MM.1S (cell line): ENCODE measurements around the gene ELF2.

ENCODE experiments used
- DNase-seq: peaks from one replicate; pipeline ENCODE4 v3.0.0-alpha.2; 2015
- H2AFZ ChIP-seq: fragments of 300-600 bp; sonication (generic); 2 replicates; pipeline ENCODE4 v1.6.0; 2016; ENCODE audit warnings: antibody characterized with exemption, low read length
- H3F3A ChIP-seq: fragments of 300-600 bp; sonication (generic); 2 replicates; pipeline ENCODE4 v1.6.1; 2016; ENCODE audit warnings: mild to moderate bottlenecking, antibody characterized with exemption, low read length, moderate library complexity, mixed read lengths; ENCODE audit not compliant: insufficient read depth
- H3K27ac ChIP-seq: fragments of 300-600 bp; sonication (generic); 2 replicates; pipeline ENCODE4 v1.5.1; 2016; ENCODE audit warnings: mild to moderate bottlenecking, low read length
- H3K27me3 ChIP-seq: fragments of 300-600 bp; sonication (generic); replicated peaks from 2 replicates; pipeline ENCODE4 v1.6.0; 2016; ENCODE audit warnings: low read length; ENCODE audit not compliant: insufficient read depth
- H3K36me3 ChIP-seq: fragments of 300-600 bp; sonication (generic); replicated peaks from 2 replicates; pipeline ENCODE4 v1.6.1; 2016; ENCODE audit warnings: mild to moderate bottlenecking, low read length, mixed read lengths; ENCODE audit not compliant: insufficient read depth
- H3K4me1 ChIP-seq: fragments of 300-600 bp; sonication (generic); 2 replicates; pipeline ENCODE4 v1.6.1; 2016; ENCODE audit warnings: low read length, mixed read lengths
- H3K4me2 ChIP-seq: fragments of 300-600 bp; sonication (generic); 2 replicates; pipeline ENCODE4 v1.6.0; 2016; ENCODE audit warnings: low read depth, low read length
- H3K4me3 ChIP-seq: fragments of 300-600 bp; sonication (generic); 2 replicates; pipeline ENCODE4 v1.5.1; 2016; ENCODE audit warnings: low read length, mixed read lengths
- H3K79me2 ChIP-seq: fragments of 300-600 bp; sonication (generic); 2 replicates; pipeline ENCODE4 v1.6.1; 2016; ENCODE audit warnings: mixed run types, low read length, mixed read lengths
- H3K9ac ChIP-seq: fragments of 300-600 bp; sonication (generic); 2 replicates; pipeline ENCODE4 v1.6.1; 2016; ENCODE audit warnings: low read length, mixed read lengths
- H3K9me2 ChIP-seq: fragments of 300-600 bp; sonication (generic); replicated peaks from 2 replicates; pipeline ENCODE4 v1.6.1; 2016; ENCODE audit warnings: mild to moderate bottlenecking, low read length, mixed read lengths; ENCODE audit not compliant: insufficient read depth
- H3K9me3 ChIP-seq: fragments of 300-600 bp; sonication (generic); replicated peaks from 2 replicates; pipeline ENCODE4 v1.6.1; 2016; ENCODE audit warnings: mild to moderate bottlenecking, low read length, mixed read lengths; ENCODE audit not compliant: insufficient read depth
- H4K20me1 ChIP-seq: fragments of 300-600 bp; sonication (generic); 2 replicates; pipeline ENCODE4 v1.6.1; 2016; ENCODE audit warnings: mild to moderate bottlenecking, low read length, moderate library complexity, mixed read lengths; ENCODE audit not compliant: insufficient read depth
- EZH2 ChIP-seq: fragments of 300-600 bp; sonication (generic); optimal IDR thresholded peaks from 2 replicates; pipeline ENCODE3; 2017; ENCODE audit warnings: low read depth, mild to moderate bottlenecking, antibody characterized with exemption, low read length, mixed read lengths
- EZH2phosphoT487 ChIP-seq: fragments of 300-600 bp; sonication (generic); IDR thresholded peaks from 2 replicates; pipeline ENCODE4 v1.6.1; 2018; ENCODE audit warnings: antibody characterized with exemption, low read length
- TF ChIP-seq, protein P1 (sequence below): fragments of 300-600 bp; sonication (generic); IDR thresholded peaks from 2 replicates; pipeline ENCODE4 v1.5.1; 2016; ENCODE audit warnings: antibody characterized with exemption, low read length, mixed read lengths

The ELF2 gene

DNA sequence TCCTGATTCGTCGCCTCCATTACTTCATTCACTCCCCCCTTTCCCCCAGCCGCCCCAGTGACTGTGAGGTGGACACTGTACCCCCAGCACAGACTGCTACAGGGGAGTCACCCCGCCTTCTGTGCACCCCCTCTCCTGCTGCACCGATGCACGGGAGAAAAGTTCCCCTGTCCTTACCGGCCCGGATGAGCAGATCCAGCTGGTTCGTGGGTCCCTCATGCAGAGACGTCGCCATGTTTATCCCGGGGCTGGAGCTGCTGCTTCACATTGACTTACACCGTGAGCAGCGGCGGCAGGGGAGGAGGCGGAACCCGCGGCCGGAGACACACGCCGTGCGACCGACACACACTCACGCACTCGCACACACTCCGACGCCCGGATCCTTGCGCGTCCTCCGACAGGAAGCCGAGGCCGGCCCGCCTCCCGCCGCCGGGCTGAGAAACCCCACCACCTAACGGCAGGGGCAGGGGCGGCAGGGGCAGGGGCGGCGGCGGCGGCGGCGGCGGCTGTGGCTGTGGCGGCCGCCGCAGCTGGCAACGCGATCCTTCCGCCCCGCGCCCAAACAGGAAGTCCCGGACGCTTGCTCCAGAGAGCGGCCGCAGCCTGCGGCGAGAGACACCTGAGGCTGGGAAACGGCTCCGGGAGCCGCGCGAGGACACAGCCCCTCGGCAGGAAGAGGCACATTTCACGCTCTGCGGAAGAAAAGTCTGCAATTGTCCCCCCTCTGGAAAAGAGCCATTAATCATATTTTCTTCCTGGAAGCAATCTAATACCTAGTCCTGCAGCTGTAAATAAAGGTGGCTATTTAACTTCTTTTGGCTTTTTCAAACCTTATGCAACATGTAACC is 92.8 kb downstream of the ELF2 start:
- TF ChIP-seq, protein P1, sequence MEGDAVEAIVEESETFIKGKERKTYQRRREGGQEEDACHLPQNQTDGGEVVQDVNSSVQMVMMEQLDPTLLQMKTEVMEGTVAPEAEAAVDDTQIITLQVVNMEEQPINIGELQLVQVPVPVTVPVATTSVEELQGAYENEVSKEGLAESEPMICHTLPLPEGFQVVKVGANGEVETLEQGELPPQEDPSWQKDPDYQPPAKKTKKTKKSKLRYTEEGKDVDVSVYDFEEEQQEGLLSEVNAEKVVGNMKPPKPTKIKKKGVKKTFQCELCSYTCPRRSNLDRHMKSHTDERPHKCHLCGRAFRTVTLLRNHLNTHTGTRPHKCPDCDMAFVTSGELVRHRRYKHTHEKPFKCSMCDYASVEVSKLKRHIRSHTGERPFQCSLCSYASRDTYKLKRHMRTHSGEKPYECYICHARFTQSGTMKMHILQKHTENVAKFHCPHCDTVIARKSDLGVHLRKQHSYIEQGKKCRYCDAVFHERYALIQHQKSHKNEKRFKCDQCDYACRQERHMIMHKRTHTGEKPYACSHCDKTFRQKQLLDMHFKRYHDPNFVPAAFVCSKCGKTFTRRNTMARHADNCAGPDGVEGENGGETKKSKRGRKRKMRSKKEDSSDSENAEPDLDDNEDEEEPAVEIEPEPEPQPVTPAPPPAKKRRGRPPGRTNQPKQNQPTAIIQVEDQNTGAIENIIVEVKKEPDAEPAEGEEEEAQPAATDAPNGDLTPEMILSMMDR: peak; percentile 16; the same call in 1 of the 2 replicates
- TF ChIP-seq EZH2: no peak
- Histone ChIP-seq H3K4me3 (peak overlapping the region; percentile 97), H2AFZ (peak overlapping the region; percentile 82)

DNA sequence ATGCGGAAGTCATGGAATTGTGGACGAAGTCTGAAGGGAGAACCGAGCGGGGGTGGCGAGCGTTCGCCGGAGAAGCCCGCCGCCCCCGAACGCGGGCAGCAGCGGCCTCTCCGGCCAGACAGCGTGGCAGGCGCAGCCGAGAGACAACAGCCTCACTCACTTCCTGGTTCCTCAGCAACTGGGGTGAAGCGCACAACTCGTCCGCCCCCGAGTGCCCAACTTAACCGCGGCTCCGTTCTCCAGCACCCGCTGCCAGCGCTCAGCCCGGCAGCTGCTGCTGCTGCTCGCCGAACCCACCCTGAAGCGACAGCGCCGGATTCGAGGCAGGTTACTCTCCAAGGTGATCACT is 93.4 kb downstream of the ELF2 start:
- peak; percentile 72 for DNase-seq
- Histone ChIP-seq H3K9me2 (no peaks in the 10 kb centered on the region), H3K9me3 (no peaks in the 10 kb centered on the region), H2AFZ (peak overlapping the region; percentile 81), H3K4me2 (peak overlapping the region; percentile 87), H3K27me3 (no peaks in the 10 kb centered on the region), H3K27ac (peak overlapping the region; percentile 90), H3K4me1 (peaks cover 13% of the 10 kb centered on the region; the same call in 1 of the 2 replicates), H3K4me3 (peak overlapping the region; percentile 97), H3K9ac (peak overlapping the region; percentile 85), H3K79me2 (peaks cover 53% of the 10 kb centered on the region), H3F3A (peaks cover 34% of the 10 kb centered on the region), H4K20me1 (peaks cover 11% of the 10 kb centered on the region; the same call in 1 of the 2 replicates), H3K36me3 (no peaks in the 10 kb centered on the region)
- no peak for TF ChIP-seq EZH2phosphoT487
- TF ChIP-seq, protein P1: peak; percentile 30; the same call in 1 of the 2 replicates

More for the DNA sequence above, 92.8 kb downstream of the ELF2 start:
- H3K9me2 ChIP-seq: no peaks in the 10 kb centered on the region
- H3K9me3 ChIP-seq: no peaks in the 10 kb centered on the region
- H3K79me2 ChIP-seq: peaks cover 47% of the 10 kb centered on the region
- H3K9ac ChIP-seq: peak overlapping the region; percentile 85
- peak overlapping the region; percentile 90 for H3K27ac ChIP-seq
- peak; percentile 91 for DNase-seq
- no peaks in the 10 kb centered on the region for H3K27me3 ChIP-seq
- no peaks in the 10 kb centered on the region for H3K36me3 ChIP-seq
- peaks cover 11% of the 10 kb centered on the region; the same call in 1 of the 2 replicates for H4K20me1 ChIP-seq
- peaks cover 33% of the 10 kb centered on the region for H3F3A ChIP-seq
- H3K4me2 ChIP-seq: peak overlapping the region; percentile 87
- H3K4me1 ChIP-seq: peaks cover 13% of the 10 kb centered on the region; the same call in 1 of the 2 replicates

DNA sequence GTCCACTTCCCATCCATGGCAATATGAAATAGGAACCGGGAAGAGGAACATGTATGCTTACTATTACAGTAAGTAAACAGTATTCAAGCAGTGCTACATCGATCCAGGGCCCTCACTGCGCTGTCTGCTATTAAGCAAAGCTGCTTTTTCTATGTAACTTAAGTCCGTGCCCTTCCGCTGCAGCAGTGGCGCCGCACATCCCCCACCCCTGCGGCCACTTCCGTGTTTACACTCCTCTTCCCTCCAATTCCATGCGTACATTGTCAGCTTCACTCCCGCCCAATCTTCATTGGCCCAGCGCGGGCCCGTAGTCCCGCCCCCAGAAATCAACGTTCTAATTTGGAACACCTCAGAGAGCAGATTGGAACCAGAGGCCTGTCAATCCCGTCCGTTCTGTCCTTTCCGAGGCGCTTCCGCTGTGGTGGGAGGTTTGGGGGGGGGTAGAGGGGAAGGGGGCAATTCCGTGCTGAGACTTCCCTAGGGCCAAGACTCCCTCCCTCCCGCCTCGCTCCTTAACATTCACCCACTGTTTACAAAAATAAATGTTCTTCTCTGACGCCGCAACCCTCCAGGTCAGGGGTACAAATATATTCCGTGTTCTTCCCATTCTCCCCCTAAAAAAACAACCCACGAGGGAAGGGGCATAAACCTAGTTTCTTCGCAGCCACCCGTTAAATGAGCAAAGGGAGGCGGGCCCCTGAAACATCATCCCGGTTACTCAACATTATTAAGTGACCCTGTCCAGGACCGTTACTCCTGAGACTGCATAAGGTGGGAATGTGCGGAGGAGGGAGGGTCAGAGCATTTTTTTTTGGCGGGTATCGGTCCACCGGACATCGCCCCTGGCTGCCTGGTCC is 94.0 kb downstream of the ELF2 start:
- Histone ChIP-seq H3K9me3 (no peaks in the 10 kb centered on the region), H3K36me3 (no peaks in the 10 kb centered on the region), H3K9ac (peak overlapping the region; percentile 85), H3K4me1 (peaks cover 17% of the 10 kb centered on the region), H2AFZ (peak overlapping the region; percentile 81), H3K27me3 (no peaks in the 10 kb centered on the region), H3K79me2 (peaks cover 59% of the 10 kb centered on the region), H3K27ac (peak overlapping the region; percentile 90), H4K20me1 (peaks cover 15% of the 10 kb centered on the region), H3K4me2 (peak overlapping the region; percentile 87), H3K4me3 (peak overlapping the region; percentile 97), H3F3A (peaks cover 38% of the 10 kb centered on the region), H3K9me2 (no peaks in the 10 kb centered on the region)
- TF ChIP-seq EZH2: no peak
- TF ChIP-seq, protein P1: no peak
- peak; percentile 99 for DNase-seq
